Putamen (tissue), 1 donor: Measurements from ENCODE around the gene NDUFA13.

ENCODE experiments used
- DNase-seq: peaks from one replicate; pipeline ENCODE4 v3.0.0-alpha.2; 2016; ENCODE audit warnings: low spot score

NDUFA13 gene

DNA sequence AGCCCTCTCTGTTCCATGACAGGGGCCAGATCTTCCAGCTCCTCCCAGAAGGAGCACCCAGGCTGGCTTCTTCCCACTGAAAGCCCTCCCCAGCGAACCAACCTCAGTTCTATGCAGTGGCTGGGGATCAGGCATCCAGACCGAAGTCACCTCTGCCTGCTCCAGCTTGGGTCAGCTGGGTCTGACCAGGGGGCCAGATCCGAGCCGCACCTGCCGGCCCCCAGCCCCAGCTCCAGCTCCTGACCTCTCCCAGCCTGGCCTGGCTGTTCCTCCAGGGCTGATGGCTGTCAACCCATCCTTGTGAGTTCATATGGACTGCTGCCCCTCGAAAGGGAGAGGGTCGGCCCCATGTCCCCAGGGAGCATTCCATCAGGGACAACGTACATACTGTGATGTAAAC lies 8.7 kb upstream of the NDUFA13 start:
- DNase-seq, result no peak

GRCh38 chr19:19508217-19508616 lies 7.8 kb upstream of the NDUFA13 start:
- no peak for DNase-seq

GRCh38 chr19:19510432-19510831 lies 5.6 kb upstream of the NDUFA13 start:
- no peak for DNase-seq

- DNase-seq, result no peak
These were observed 2.3 kb upstream of the NDUFA13 start for GRCh38 chr19:19513682-19514081.

DNA sequence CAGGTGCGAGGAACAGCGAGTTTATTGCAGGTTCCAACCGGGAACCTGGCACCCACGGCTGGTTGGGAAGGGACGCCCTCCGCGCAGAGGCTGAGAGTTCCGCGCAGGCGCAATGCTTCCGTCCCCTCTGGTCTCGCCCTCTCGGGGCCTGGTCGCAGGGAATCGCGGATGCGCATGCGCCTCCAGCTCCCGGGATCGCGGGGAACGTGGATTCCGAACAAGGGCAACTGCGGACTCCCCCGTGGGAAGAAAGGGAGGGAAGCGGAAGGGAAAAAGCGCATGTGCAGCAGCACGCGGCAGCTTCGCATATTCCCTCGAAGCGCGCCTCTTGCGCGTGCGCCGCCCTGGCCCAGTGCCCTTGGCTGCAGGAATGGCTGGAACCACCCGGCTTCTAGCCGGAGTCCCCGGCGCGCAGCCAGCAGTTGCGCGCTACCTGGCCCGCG lies 1.8 kb upstream of the NDUFA13 start:
- DNase-seq, result peak; percentile 47

DNA sequence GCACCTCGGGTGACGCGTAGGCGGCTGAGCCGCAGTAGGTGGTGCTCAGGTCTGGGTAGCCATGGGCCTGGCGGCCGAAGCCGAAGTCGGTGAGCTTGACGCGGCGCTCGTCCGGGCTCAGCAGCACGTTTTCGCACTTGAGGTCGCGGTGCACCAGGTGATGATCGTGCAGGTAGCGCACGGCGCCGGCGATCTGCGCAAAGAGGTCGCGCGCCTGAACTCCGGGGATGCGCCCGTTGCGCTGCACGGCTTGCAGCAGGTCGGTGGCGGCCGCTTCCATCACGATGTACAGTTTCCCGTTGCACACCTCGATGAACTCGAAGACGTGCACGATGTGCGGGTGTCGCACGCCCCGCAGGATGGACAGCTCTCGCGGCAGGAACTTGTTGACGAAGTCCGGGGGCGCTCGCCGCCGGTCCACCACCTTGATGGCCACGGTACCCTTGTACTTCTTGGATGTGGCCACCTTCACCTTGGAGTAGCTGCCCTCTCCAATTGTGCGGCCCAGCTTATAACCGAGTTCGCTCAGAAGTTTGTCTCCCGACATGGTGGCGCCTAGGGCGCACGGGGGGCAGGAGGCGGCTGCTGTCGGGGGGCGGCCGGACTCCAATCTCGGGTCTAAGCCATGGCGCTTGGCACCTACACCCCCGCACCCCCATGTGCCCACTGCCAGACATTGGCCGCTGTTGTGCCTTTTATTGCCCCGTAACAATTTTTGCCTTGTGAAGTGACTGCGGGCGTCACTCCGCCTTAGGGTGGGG lies 964 bp upstream of the NDUFA13 start, which contains the start of gene TSSK6:
TSSK6 (minus strand) TSS at position 668 of the 761 bp plus-strand sequence; CDS start at position 547, 121 bp downstream.
- no peak for DNase-seq

DNA sequence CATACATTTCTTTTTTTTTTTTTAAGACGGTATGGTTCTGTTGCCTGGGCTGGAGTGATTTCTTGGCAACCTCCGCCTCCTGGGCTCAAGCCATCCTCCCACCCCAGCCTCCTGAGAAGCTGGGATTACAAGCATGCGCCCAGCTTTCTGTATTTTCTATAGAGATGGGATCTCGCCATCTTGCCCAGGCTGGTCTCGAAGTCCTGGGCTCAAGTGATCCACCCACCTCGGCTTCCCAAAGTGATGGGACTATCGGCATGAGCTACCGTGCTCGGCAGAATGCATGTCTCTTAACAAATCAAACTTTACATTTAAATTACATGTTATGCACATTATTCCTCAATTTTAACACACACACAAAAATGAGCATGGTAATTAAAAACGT lies 1.2 kb downstream of the NDUFA13 start:
- no peak for DNase-seq

DNA sequence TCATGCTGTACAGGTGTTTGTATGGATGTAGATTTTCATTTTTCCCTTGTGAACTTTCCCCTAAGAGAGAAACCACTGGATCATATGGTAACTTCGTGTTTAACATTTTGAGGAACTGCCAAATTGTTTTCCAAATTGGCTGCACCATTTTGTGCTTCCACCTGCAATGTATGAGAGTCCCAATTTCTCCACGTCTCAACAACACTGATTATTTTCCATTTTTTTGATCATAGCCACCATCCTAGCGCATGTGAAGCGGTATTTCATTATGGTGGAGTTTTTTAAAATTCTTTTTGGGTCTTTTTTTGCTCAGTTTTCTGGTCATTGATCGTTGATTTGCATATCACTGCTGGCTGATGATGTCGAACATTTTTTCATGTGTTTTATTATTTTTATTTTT lies 5.0 kb downstream of the NDUFA13 start:
- DNase-seq, result no peak

GRCh38 chr19:19523177-19523576 lies 7.2 kb downstream of the NDUFA13 start:
- no peak for DNase-seq

DNA sequence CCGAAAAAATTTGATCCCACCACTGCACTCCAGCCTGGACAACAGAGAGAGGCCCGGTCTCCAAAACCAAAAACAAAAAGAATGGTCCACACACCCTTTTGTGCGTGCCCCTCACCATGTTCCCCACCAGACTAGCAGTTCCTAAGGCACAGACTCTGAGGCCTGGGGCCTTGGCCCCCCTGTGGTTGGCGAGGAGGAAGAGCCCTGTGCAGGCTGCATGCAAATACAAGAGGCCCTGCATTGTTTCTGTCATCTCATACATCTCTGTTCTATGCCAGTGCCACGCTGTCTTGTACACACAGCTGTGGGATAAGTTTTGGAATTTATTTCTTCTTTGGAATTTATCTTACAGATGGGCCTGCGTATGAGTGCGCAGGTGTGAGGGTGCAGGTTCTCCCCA lies 8.0 kb downstream of the NDUFA13 start:
- DNase-seq, result no peak

DNA sequence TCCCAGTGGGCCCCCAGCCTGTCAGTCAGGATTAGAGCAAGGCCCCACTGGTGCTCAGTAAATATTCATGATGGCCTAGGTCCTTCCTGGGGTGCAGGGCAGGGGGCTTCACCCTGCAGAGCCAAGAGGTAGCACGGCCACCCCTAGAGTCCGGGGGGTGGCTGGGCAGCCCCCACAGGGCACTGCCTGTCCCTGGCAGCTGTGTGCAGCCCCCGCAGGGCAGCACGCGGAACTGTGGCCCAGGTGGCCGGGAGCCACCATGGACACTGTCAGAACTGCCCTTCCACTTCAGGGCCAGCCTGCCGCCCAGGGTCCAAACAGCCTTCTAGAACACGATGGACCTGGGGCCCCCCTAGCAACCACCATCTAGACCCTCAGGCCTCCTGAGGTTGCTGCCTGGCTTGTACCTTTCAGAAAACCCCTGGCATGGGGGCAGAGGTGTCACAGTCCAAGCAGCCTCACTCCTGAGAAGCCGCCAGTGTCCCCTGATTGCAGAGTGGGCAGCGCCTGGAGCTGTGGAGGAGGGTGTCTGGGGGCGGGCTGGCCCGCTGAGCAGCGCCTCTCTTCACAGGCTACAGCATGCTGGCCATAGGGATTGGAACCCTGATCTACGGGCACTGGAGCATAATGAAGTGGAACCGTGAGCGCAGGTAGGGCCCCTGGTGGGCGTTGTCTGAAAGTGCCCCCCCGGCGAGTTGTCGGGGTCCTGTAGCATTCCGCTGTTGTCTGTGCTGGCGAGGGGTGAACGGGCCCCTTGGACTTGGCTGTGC lies 9.8 kb downstream of the NDUFA13 start:
- no peak for DNase-seq

DNA sequence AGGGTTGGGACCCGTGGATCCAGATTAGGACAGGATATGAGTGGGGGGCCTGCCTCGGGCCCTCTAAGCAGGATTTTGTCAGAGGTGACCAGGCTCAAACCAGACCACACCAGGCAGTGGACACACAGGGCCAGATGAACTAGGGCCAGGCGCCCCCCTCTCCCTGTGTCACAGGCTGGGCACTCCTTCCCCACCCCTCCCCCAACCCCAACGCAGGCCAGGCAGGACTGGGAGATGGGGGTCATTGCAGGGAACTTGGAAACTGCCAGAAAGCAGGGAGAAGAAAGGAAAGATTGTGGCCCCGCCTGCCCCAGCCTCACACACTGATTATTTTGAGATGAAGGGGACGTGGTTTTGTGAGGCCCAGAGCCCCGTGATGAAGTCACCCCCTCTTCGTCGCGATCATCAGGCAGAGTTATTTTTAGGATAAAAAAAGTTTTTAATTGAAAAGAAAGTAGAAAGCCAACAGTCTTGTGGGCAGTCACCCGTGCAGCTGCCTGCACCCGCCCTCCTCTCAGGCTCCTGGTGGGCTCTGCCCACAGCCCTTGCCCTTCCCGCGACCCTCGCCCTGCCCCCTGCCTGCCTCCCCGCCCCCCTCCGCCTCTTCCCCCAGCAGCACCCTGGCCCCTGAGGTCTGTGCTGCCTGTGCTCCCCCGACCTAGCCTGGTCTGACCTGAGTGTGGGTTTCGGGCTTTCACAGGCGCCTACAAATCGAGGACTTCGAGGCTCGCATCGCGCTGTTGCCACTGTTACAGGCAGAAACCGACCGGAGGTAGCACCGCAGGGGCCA lies 10.8 kb downstream of the NDUFA13 start:
- no peak for DNase-seq

- no peak for DNase-seq
These were observed 11.3 kb downstream of the NDUFA13 start for GRCh38 chr19:19527371-19527656.

GRCh38 chr19:19527674-19528625 lies 11.9 kb downstream of the NDUFA13 start:
- DNase-seq, result no peak

GRCh38 chr19:19528721-19529490 lies 12.9 kb downstream of the NDUFA13 start, which contains the start of gene YJEFN3:
Gene YJEFN3 (plus strand): TSS chr19:19528911. CDS start chr19:19528933, 22 bp downstream.
- peak; percentile 77 for DNase-seq

- DNase-seq, result peak; percentile 31
These were observed 13.9 kb downstream of the NDUFA13 start for GRCh38 chr19:19529783-19530422.

- DNase-seq, result peak; percentile 70
These were observed 14.4 kb downstream of the NDUFA13 start for GRCh38 chr19:19530423-19530804.

DNA sequence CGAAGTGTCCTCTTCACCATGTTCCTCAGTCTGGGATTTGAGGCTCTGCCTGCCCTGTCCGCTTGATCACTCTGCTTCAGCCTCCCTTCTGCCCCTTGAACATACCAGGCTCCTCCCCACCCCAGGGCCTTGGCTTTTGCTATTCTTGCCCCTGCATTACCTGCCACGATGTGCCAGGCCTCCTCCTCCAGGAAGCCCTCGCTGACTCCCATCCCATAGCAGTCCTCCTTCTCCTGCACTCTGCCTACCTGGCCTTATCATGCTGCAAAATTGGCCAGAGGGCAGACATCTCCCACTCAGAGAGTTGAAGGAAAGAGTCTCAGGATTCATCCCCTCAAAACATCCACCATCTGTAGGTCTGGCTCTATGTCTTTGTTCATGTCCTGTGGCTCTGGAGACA lies 14.9 kb downstream of the NDUFA13 start:
- no peak for DNase-seq

GRCh38 chr19:19531951-19532805 lies 16.2 kb downstream of the NDUFA13 start:
- peak; percentile 64 for DNase-seq
